Large intestine (tissue), 3 donors: Measurements from ENCODE around the gene PHLDB1. TPM values are rescaled to one million over a fixed set of nuclear protein-coding genes. Genes with fewer than 3 reads are reported as not detected.
A peak's percentile ranks its signal among the peaks of the same experiment; 100 is the strongest.

Experiments
- DNase-seq, 2 donors: peaks; one replicate each; pipeline versions ENCODE4 v3.0.0 to v3.0.0-alpha.2; 2013
- H3K27ac ChIP-seq: one replicate; pipeline ENCODE4 v1.5.1; 2013; ENCODE audit warnings: low read length
- H3K27me3 ChIP-seq: 2 replicates; pipeline ENCODE4 v1.6.1; 2013; ENCODE audit warnings: low read length; ENCODE audit not compliant: control insufficient read depth, insufficient read depth
- H3K36me3 ChIP-seq: 2 replicates; pipeline ENCODE4 v1.6.1; 2013; ENCODE audit warnings: low read length; ENCODE audit not compliant: control insufficient read depth, insufficient read depth
- H3K4me1 ChIP-seq: one replicate; pipeline ENCODE4 v1.6.1; 2013; ENCODE audit warnings: low read length; ENCODE audit not compliant: control insufficient read depth, insufficient read depth
- H3K4me3 ChIP-seq: one replicate; pipeline ENCODE4 v1.5.1; 2013; ENCODE audit warnings: low read length
- H3K9me3 ChIP-seq: one replicate; pipeline ENCODE4 v1.6.1; 2013; ENCODE audit warnings: mild to moderate bottlenecking, low read depth, low read length, moderate library complexity; ENCODE audit not compliant: control insufficient read depth
- WGBS: methylation state at CpG from one replicate; pipeline ENCODE4 v1.1.5; 2013; ENCODE audit warnings: low lambda C conversion rate; ENCODE audit not compliant: insufficient coverage; 5-methylcytosine and 5-hydroxymethylcytosine counted together
- polyA plus RNA-seq: library from polyadenylated mRNA; unstranded; fragments of 120-200 nt; gene quantifications from one replicate; pipeline ENCODE4 v1.2.1, GENCODE V29; 2013

PHLDB1 gene
- polyA plus RNA-seq, 1 donor, result 42.1 TPM

- Histone ChIP-seq H3K4me1 (peaks cover 13% of the 10 kb centered on the region), H3K27ac (no peak overlapping the region), H3K27me3 (no peaks in the 10 kb centered on the region), H3K9me3 (peaks cover 4% of the 10 kb centered on the region), H3K4me3 (peak overlapping the region; percentile 49), H3K36me3 (no peaks in the 10 kb centered on the region)
- no peak for DNase-seq
- no CpG with 5 or more reads among the region's 41 CpGs for WGBS
These were observed 81.6 kb downstream of the PHLDB1 start for GRCh38 chr11:118688851-118689502.

GRCh38 chr11:118689503-118689851 is 82.1 kb downstream of the PHLDB1 start:
- Histone ChIP-seq H3K4me1 (peaks cover 13% of the 10 kb centered on the region), H3K36me3 (no peaks in the 10 kb centered on the region), H3K9me3 (peaks cover 4% of the 10 kb centered on the region), H3K27me3 (no peaks in the 10 kb centered on the region), H3K27ac (no peak overlapping the region), H3K4me3 (peak overlapping the region; percentile 49)
- no peak for DNase-seq
- no CpG with 5 or more reads among the region's 9 CpGs for WGBS

- peak overlapping the region; percentile 49 for H3K4me3 ChIP-seq
- peak; percentile 96 to 97 for DNase-seq
- WGBS, result no CpG with 5 or more reads among the region's 30 CpGs
- no peaks in the 10 kb centered on the region for H3K36me3 ChIP-seq
- peak overlapping the region; percentile 86 for H3K27ac ChIP-seq
- peaks cover 4% of the 10 kb centered on the region for H3K9me3 ChIP-seq
- H3K27me3 ChIP-seq, result no peaks in the 10 kb centered on the region
- H3K4me1 ChIP-seq, result peaks cover 13% of the 10 kb centered on the region
These were observed 82.6 kb downstream of the PHLDB1 start for GRCh38 chr11:118689852-118690552.

DNA sequence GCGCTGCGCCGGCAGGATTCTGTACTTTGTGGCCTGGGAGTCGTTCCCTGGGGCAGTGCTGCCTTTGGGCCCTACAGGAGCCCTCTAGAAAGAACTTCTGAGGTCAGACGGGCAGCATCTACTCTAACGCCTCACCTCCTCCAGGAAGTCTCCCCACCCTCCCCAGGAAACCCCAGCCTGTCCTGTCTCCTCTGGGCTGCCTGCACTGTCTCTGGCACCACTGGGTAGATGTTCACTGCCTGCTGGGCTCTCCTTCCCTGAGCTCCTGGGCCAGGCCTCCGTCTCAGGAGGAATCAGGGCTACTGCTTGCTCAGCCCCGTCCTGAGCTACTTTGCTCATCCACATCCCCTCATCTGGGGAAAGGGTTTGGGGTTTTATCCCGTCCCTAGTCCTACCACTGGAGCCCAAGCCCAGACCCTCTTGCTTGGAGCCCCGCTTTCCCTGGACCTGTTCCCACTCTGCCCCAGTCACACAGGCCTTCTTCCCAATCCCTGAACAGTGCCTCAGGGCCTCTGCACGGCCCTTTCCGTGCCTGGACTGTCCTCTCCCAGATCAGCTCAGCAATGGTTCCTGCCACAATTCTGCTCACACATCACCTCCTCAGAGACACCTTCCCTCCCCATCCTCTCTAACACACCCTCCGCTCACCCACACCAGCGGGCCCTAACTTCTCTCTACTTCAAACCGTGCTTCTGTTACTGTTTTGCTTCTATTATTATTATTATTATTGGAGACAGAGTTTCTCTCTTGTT is 83.3 kb downstream of the PHLDB1 start:
- WGBS, result no CpG with 5 or more reads among the region's 15 CpGs
- H3K27ac ChIP-seq, result no peak overlapping the region
- H3K4me1 ChIP-seq, result peaks cover 13% of the 10 kb centered on the region
- H3K36me3 ChIP-seq, result no peaks in the 10 kb centered on the region
- no peak for DNase-seq
- no peaks in the 10 kb centered on the region for H3K27me3 ChIP-seq
- peaks cover 4% of the 10 kb centered on the region for H3K9me3 ChIP-seq
- H3K4me3 ChIP-seq, result peak overlapping the region; percentile 49

DNA sequence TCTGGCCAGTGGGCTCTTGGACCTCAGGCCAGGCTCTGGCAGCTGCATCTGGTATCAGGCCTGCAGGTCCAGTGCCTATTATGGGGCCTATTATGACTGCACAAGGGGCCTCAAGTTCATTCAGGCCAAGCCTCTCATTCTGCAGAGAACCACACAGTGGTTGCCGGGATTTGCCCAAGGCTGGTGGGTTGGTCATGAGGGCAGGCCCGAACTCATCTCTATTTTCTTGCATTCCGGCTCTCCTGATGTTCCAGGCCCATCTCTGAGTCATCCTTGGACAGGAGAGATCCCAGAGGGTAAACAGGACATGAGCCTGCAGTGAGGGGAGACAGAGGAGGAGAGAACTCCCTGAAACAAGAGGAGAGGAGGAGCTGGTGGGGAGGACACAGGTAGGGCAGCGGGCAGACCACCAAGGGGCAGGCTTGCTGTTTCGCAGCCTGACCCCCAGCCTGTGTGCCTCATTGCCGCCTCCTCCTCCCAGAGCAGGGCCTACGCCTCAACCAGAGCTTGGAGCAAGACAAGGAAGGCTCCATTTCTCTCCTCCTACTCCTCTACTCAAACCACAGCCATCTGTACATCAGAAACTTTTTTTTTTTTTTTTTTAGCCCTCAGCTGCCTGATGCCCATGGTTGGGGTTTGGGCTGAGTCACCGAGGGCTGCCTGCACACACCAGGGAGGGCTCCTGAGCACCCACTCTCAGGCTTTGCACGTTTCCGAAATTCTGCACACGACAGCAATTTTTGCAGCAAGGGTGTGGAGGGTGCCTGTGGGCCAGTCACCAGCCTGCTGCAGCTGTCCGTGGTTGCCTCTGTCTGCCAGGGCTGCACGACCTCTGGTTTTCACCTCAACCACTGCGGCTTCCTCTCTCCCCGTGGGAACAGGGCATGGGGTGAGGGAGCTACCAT is 84.8 kb downstream of the PHLDB1 start:
- Histone ChIP-seq H3K9me3 (peaks cover 4% of the 10 kb centered on the region), H3K36me3 (no peaks in the 10 kb centered on the region), H3K27me3 (no peaks in the 10 kb centered on the region), H3K27ac (no peak overlapping the region), H3K4me1 (peaks cover 13% of the 10 kb centered on the region), H3K4me3 (no peak overlapping the region)
- DNase-seq, result no peak
- WGBS, result no CpG with 5 or more reads among the region's 15 CpGs

- Histone ChIP-seq H3K9me3 (no peaks in the 10 kb centered on the region), H3K36me3 (no peaks in the 10 kb centered on the region), H3K27me3 (no peaks in the 10 kb centered on the region), H3K4me3 (no peak overlapping the region), H3K27ac (no peak overlapping the region), H3K4me1 (peaks cover 13% of the 10 kb centered on the region)
- WGBS, result no CpG with 5 or more reads among the region's 8 CpGs
- no peak for DNase-seq
These were observed 86.8 kb downstream of the PHLDB1 start for GRCh38 chr11:118694185-118694584.

DNA sequence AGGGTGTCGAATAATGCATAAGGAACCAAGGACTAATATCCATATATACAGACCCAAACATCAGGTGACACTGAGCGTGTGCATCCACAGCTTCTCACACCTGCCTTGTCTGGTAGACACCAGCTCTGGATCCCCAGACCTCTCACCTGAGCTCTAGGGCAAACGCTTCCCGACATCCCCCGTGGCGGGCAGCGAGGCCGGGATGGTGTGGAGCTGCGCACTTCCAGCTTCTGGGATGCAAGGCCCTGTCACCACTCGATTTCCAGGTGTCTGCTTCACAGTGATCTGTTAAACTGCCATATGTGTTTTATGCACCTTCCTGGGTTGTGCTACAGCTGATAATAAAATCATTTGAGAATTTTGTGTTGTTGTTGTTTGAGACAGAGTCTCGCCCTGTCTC is 87.4 kb downstream of the PHLDB1 start:
- no peak for DNase-seq
- no peak overlapping the region for H3K27ac ChIP-seq
- H3K4me3 ChIP-seq, result no peak overlapping the region
- H3K4me1 ChIP-seq, result peaks cover 9% of the 10 kb centered on the region
- H3K9me3 ChIP-seq, result no peaks in the 10 kb centered on the region
- no CpG with 5 or more reads among the region's 11 CpGs for WGBS
- no peaks in the 10 kb centered on the region for H3K27me3 ChIP-seq
- no peaks in the 10 kb centered on the region for H3K36me3 ChIP-seq

GRCh38 chr11:118696673-118697226 is 89.3 kb downstream of the PHLDB1 start:
- Histone ChIP-seq H3K9me3 (no peaks in the 10 kb centered on the region), H3K36me3 (no peaks in the 10 kb centered on the region), H3K4me3 (no peak overlapping the region), H3K27me3 (no peaks in the 10 kb centered on the region), H3K4me1 (peaks cover 9% of the 10 kb centered on the region), H3K27ac (no peak overlapping the region)
- DNase-seq, result no peak
- WGBS, result no CpG with 5 or more reads among the region's 7 CpGs

GRCh38 chr11:118697346-118697745 is 89.9 kb downstream of the PHLDB1 start:
- no peak for DNase-seq

More at GRCh38 chr11:118697346-118697745, 89.9 kb downstream of the PHLDB1 start:
- H3K27me3 ChIP-seq, result no peaks in the 10 kb centered on the region
- no CpG with 5 or more reads among the region's 8 CpGs for WGBS
- no peak overlapping the region for H3K27ac ChIP-seq
- peaks cover 9% of the 10 kb centered on the region for H3K4me1 ChIP-seq
- H3K9me3 ChIP-seq, result no peaks in the 10 kb centered on the region
- H3K36me3 ChIP-seq, result no peaks in the 10 kb centered on the region
- H3K4me3 ChIP-seq, result no peak overlapping the region
